Endothelial cell of umbilical vein (primary cell): ENCODE results near the gene TRMT112. TPM values are rescaled to one million over a fixed set of nuclear protein-coding genes. Genes with fewer than 3 reads are reported as not detected.

ENCODE experiments used
- BruUV-seq: library from RNA; stranded (reverse); fragments of 400-500 nt; replicated peaks from 2 replicates; lab custom pipeline; 2021; lab: Mats Ljungman, UMichigan
- CTCF ChIA-PET: fragments of 300-600, 350-600 bp; sonication (Branson Sonifier 250); formaldehyde crosslinking; loops from one replicate; lab custom pipeline; 2021; ENCODE audit warnings: antibody characterized with exemption, inconsistent platforms; lab: Charles Lee
- POLR2A ChIA-PET: fragments of 300-600, 350-600 bp; sonication (Branson Sonifier 250); formaldehyde crosslinking; loops from one replicate; lab custom pipeline; 2021; ENCODE audit warnings: antibody characterized with exemption, inconsistent platforms; lab: Charles Lee
- DNase-seq: peaks from one replicate; pipeline ENCODE4 v3.0.0-alpha.2; 2011; ENCODE audit warnings: low read depth, low spot score
- FAIRE-seq: peaks from 2 replicates; lab custom pipeline; 2011; peaks lifted over from hg19 to GRCh38; lab: Jason Lieb, UNC
- H2AFZ ChIP-seq: 2 replicates; pipeline ENCODE4 v1.6.0; 2012; ENCODE audit warnings: low read depth, low read length, control low read depth, inconsistent platforms
- H3K27ac ChIP-seq: 2 replicates; pipeline ENCODE4 v1.5.1; 2011; ENCODE audit warnings: low read depth, mild to moderate bottlenecking, control low read depth, low read length, moderate library complexity; ENCODE audit not compliant: insufficient read depth
- H3K27me3 ChIP-seq, 2 experiments: 2 replicates each; pipeline versions ENCODE4 v1.6.0 to v1.6.1; 2011; ENCODE audit warnings: low read length in 2 of 2, mixed read lengths in 1 of 2; ENCODE audit not compliant: control insufficient read depth in 2 of 2, insufficient read depth in 2 of 2
- H3K36me3 ChIP-seq, 2 experiments: 2 replicates in 1 of 2; 3 replicates in 1 of 2; pipeline ENCODE4 v1.5.1; 2011; ENCODE audit warnings: low read length in 2 of 2, mild to moderate bottlenecking in 1 of 2, moderate library complexity in 1 of 2; ENCODE audit not compliant: control insufficient read depth in 2 of 2, insufficient read depth in 2 of 2; ENCODE audit errors: extremely low read depth in 1 of 2
- H3K4me1 ChIP-seq: 3 replicates; pipeline ENCODE4 v1.5.1; 2011; ENCODE audit warnings: mild to moderate bottlenecking, low read length; ENCODE audit not compliant: control insufficient read depth, insufficient read depth; ENCODE audit errors: extremely low read depth
- H3K4me2 ChIP-seq: 2 replicates; pipeline ENCODE4 v1.6.1; 2011; ENCODE audit warnings: low read length, control low read depth, mixed read lengths; ENCODE audit not compliant: insufficient read depth
- H3K4me3 ChIP-seq, 3 experiments: fragments of 200-600 bp in 1 of 3; sonication (generic), shearing (Covaris generic) in 1 of 3; replicated peaks in 1 of 3; 2 replicates each; pipeline ENCODE4 v1.5.1; 2011 to 2016; ENCODE audit warnings: control low read depth in 3 of 3, low read length in 3 of 3, mild to moderate bottlenecking in 2 of 3, inconsistent platforms in 1 of 3, low read depth in 1 of 3, moderate library complexity in 1 of 3; ENCODE audit not compliant: insufficient read depth in 1 of 3
- H3K79me2 ChIP-seq: 2 replicates; pipeline ENCODE4 v1.6.0; 2012; ENCODE audit warnings: low read length, inconsistent platforms; ENCODE audit not compliant: control insufficient read depth, insufficient read depth
- H3K9ac ChIP-seq: replicated peaks from 2 replicates; pipeline ENCODE3; 2011; ENCODE audit warnings: low read length, control low read depth; ENCODE audit not compliant: insufficient read depth; ENCODE audit errors: extremely low read depth
- H3K9me1 ChIP-seq: replicated peaks from 3 replicates; pipeline ENCODE4 v1.6.0; 2011; ENCODE audit warnings: mild to moderate bottlenecking, low read length; ENCODE audit not compliant: control insufficient read depth, insufficient read depth; ENCODE audit errors: extremely low read depth
- H3K9me3 ChIP-seq: replicated peaks from 2 replicates; pipeline ENCODE4 v1.5.1; 2012; ENCODE audit warnings: low read length, inconsistent platforms; ENCODE audit not compliant: control insufficient read depth, insufficient read depth
- H4K20me1 ChIP-seq: replicated peaks from 2 replicates; pipeline ENCODE3; 2011; ENCODE audit warnings: mild to moderate bottlenecking, low read length; ENCODE audit not compliant: control insufficient read depth, insufficient read depth; ENCODE audit errors: extremely low read depth
- EZH2 ChIP-seq: IDR thresholded peaks from 2 replicates; pipeline ENCODE4 v1.6.1; 2012; ENCODE audit warnings: borderline replicate concordance, low read depth, mild to moderate bottlenecking, moderate library complexity, low read length, inconsistent platforms; ENCODE audit not compliant: severe bottlenecking
- FOS ChIP-seq: IDR thresholded peaks from 2 replicates; pipeline ENCODE4 v1.6.1; 2011; ENCODE audit warnings: mild to moderate bottlenecking, low read length, moderate library complexity, borderline replicate concordance; ENCODE audit not compliant: insufficient read depth
- GATA2 ChIP-seq: IDR thresholded peaks from 2 replicates; pipeline ENCODE4 v1.7.0; 2011; ENCODE audit warnings: low read depth, mild to moderate bottlenecking, moderate library complexity, mixed read lengths, low read length; ENCODE audit not compliant: insufficient read length, insufficient read depth
- JUN ChIP-seq: IDR thresholded peaks from 2 replicates; pipeline ENCODE4 v1.6.1; 2011; ENCODE audit warnings: borderline replicate concordance, low read depth; ENCODE audit not compliant: insufficient read length, insufficient read depth
- MYC ChIP-seq: IDR thresholded peaks from one replicate; pipeline ENCODE4 v1.6.1; 2011; ENCODE audit warnings: mild to moderate bottlenecking, low read depth, low read length
- POLR2A ChIP-seq: IDR thresholded peaks from 2 replicates; pipeline ENCODE4 v1.6.1; 2012; ENCODE audit warnings: low read depth, mild to moderate bottlenecking, control low read depth, low read length
- POLR2AphosphoS5 ChIP-seq: IDR thresholded peaks from 2 replicates; pipeline ENCODE4 v1.6.1; 2012; ENCODE audit warnings: low read depth, mild to moderate bottlenecking, control low read depth, low read length, moderate library complexity; ENCODE audit not compliant: insufficient read depth
- dilution Hi-C: fragments of 300-500 bp; cut with MboI; formaldehyde crosslinking; loops from one replicate; pipeline ENCODE4 v1.15.0; 2019; ENCODE audit warnings: low sequenced_read_pairs; ENCODE audit not compliant: extremely low pct_ligation_motif_present
- intact Hi-C: fragments of 100-400 bp; cut with micrococcal nuclease; formaldehyde crosslinking; loops from one replicate; pipeline ENCODE4 v1.10.0; 2022
- polyA plus RNA-seq, 4 experiments: library from polyadenylated mRNA; depleted of rRNA in 3 of 4; stranded (reverse) in 3 of 4; unstranded in 1 of 4; fragments of >200 nt; gene quantifications; 2 replicates each; pipeline versions ENCODE4 v1.2.1 to v1.2.3, GENCODE V29; 2011 to 2012; ENCODE audit warnings: missing spikeins in 1 of 4
- total RNA-seq: library from RNA; stranded (reverse); gene quantifications from 2 replicates; pipeline ENCODE4 v1.2.3, GENCODE V29; 2021
- TF ChIP-seq, protein P1 (sequence below): IDR thresholded peaks from 2 replicates; pipeline ENCODE4 v1.6.1; 2011; ENCODE audit not compliant: insufficient read depth, insufficient read length
- TF ChIP-seq, protein P2 (sequence below), 2 donors: IDR thresholded peaks; 1 replicate in 1 of 2; 2 replicates in 1 of 2; pipeline ENCODE4 v1.5.1; 2011; ENCODE audit warnings: low read length in 2 of 2, mild to moderate bottlenecking in 2 of 2, moderate library complexity in 2 of 2, control low read depth in 1 of 2, inconsistent platforms in 1 of 2, low read depth in 1 of 2; ENCODE audit not compliant: insufficient read depth in 1 of 2; ENCODE audit errors: extremely low read depth in 1 of 2

Gene TRMT112
- total and polyA plus RNA-seq, 2 donors (not counting 3 experiments of a cell fraction or from before 2014, with no cell fraction given) = 195 to 575 TPM

DNA sequence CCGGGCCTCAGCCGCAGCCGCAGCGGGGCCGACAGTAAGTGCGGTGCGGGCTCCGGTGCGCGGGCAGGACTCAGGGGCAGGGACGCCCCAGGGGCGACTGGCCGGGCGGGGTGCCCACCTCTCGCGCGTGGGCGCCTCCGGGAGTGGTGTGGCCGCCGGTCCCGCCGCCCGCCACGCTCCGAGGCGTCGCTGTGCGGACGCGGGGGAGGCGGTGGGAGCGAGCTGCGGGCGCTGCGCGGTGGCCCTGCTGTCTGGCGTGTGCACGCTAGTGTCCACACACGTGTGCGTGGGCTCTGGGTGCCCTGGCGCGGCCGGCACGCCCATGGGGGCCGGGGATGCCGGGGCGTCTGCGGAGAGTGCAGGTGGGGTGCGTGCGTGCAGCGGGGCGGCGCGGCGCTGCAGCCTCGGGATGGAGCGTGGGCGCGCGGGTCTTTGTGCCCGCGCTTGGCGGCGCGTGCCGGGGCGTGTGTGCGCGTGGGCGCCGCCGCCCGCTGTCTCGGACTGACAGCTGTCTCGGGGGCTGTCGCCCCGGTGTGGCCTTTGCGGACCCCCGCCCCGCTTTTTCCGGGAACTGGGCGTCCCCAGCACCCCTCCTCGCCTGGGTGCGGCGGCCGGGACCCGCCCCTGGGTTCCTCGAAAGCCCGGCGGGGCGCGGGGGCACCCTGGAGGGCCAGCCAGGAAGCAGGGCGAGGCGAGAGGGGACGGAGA is 25.5 kb downstream of the TRMT112 start:
- Histone ChIP-seq H3K4me1 (no peaks in the 10 kb centered on the region), H3K4me3 (no peak overlapping the region), H4K20me1 (no peaks in the 10 kb centered on the region), H2AFZ (no peak overlapping the region), H3K27ac (no peak overlapping the region), H3K79me2 (no peaks in the 10 kb centered on the region), H3K4me2 (no peak overlapping the region), H3K9ac (no peak overlapping the region), H3K9me3 (no peaks in the 10 kb centered on the region), H3K27me3 (peaks cover 49 to 61% of the 10 kb centered on the region in 2 experiments), H3K36me3 (no peaks in the 10 kb centered on the region), H3K9me1 (no peaks in the 10 kb centered on the region)
- no peak for TF ChIP-seq POLR2AphosphoS5
- TF ChIP-seq, protein P1, sequence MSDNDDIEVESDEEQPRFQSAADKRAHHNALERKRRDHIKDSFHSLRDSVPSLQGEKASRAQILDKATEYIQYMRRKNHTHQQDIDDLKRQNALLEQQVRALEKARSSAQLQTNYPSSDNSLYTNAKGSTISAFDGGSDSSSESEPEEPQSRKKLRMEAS = no peak
- TF ChIP-seq JUN = no peak
- TF ChIP-seq EZH2 = peak; percentile 99
- no peak for DNase-seq
- no TSS peak for BruUV-seq
- dilution Hi-C loops (no loop called here), intact Hi-C loops (no loop called here)
- ChIA-PET CTCF (interaction anchor here (1.7 to 4.5 kb wide), 3 partner anchors 9 to 13 kb away, joined by 10 to 23 read pairs (median 17); partner anchors contain the start of genes CATSPERZ and ESRRA), POLR2A (no interaction called here)
- no peak for FAIRE-seq

DNA sequence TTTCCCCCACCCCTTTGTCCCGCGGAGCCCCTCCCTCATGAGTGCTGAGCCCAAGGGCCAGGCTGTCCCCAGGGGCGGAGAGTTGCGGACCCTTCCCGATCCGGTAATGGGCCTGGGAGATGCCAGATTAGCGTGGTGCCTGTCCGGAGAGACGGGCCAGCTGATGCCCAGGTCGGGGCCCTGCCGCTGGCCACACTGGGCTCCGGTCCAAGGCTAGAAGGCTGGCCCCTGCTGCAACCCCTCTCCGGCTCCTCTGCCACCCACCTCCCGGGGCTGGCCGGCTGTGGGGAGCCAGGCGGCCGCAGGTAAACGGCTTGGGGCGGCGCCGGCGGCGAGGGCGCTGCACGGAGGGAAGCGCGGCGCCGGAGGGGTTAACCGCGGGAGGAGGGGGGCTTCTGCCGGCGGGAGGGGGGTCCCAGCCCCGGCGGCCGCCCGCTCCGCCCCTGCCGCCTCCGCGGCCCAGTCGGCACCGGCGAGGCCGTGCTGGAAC is 26.1 kb downstream of the TRMT112 start, which contains the start of gene KCNK4:
Gene KCNK4, plus strand, starts transcription at position 41 of the 490 bp plus-strand sequence. CDS start 1,717 bp downstream, outside the sequence.
- dilution Hi-C loops (no loop called here), intact Hi-C loops (no loop called here)
- no peak within 1 kb of the TSS for H3K27ac ChIP-seq
- H3K9me1 ChIP-seq = no peaks in the 10 kb centered on the region
- no peaks in the 10 kb centered on the region for H3K79me2 ChIP-seq
- peaks cover under 1% of the 10 kb centered on the region for H3K4me1 ChIP-seq
- no peak for TF ChIP-seq MYC
- TF ChIP-seq, protein P1 = no peak
- no peak for TF ChIP-seq GATA2
- TF ChIP-seq, protein P2, sequence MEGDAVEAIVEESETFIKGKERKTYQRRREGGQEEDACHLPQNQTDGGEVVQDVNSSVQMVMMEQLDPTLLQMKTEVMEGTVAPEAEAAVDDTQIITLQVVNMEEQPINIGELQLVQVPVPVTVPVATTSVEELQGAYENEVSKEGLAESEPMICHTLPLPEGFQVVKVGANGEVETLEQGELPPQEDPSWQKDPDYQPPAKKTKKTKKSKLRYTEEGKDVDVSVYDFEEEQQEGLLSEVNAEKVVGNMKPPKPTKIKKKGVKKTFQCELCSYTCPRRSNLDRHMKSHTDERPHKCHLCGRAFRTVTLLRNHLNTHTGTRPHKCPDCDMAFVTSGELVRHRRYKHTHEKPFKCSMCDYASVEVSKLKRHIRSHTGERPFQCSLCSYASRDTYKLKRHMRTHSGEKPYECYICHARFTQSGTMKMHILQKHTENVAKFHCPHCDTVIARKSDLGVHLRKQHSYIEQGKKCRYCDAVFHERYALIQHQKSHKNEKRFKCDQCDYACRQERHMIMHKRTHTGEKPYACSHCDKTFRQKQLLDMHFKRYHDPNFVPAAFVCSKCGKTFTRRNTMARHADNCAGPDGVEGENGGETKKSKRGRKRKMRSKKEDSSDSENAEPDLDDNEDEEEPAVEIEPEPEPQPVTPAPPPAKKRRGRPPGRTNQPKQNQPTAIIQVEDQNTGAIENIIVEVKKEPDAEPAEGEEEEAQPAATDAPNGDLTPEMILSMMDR (IDR thresholded peaks at IDR 0.05; ENCODE audit: extremely low read depth in 1 of 2, insufficient read depth in 1 of 2, low read depth in 1 of 2, low read length in 2 of 2) = no peak
- TF ChIP-seq FOS = no peak
- no peak for TF ChIP-seq POLR2A
- TF ChIP-seq JUN = no peak
- TF ChIP-seq EZH2 = no peak
- no peak for TF ChIP-seq POLR2AphosphoS5
- ChIA-PET CTCF (interaction anchor here (2.9 to 4.5 kb wide), 2 partner anchors 10 to 13 kb away, joined by 17 to 23 read pairs; partner anchors contain the start of gene ESRRA), POLR2A (no interaction called here)
- DNase-seq (no peak), FAIRE-seq (no peak)
- no peaks in the 10 kb centered on the region for H3K36me3 ChIP-seq
- H3K4me3 ChIP-seq = no peak within 1 kb of the TSS
- no TSS peak for BruUV-seq
- no peak within 1 kb of the TSS for H2AFZ ChIP-seq
- no peak within 1 kb of the TSS for H3K4me2 ChIP-seq
- H3K9me3 ChIP-seq = no peaks in the 10 kb centered on the region
- no peaks in the 10 kb centered on the region for H4K20me1 ChIP-seq
- H3K9ac ChIP-seq = no peak within 1 kb of the TSS
- peaks cover 43 to 55% of the 10 kb centered on the region in 2 experiments for H3K27me3 ChIP-seq
